Activated T-cell treated with anti-CD3 and anti-CD28 coated beads, Interleukin-2, amount 50 U/mL, for 1 hour (primary cell): ENCODE measurements around the gene ZNF394.

Source experiments
- DNase-seq: peaks from one replicate; pipeline ENCODE4 v3.0.0-alpha.2; 2020

The ZNF394 gene

DNA sequence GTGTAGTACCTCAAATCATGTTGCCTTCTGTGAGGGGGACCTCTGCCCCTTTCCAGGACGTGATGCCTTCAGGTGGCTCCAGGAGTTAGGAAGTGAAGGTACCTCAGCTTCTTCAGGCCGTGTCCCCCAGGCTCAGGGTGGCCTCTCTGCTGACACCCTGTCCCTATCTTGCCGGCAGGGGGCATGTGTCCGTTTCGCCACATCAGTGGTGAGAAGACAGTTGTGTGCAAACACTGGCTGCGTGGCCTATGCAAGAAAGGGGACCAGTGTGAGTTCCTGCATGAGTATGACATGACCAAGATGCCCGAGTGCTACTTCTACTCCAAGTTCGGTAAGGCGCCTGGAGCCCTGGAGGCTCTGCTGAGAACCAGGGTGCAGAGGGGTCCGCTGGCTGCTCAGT, 52.1 kb downstream of the ZNF394 start:
- no peak for DNase-seq

DNA sequence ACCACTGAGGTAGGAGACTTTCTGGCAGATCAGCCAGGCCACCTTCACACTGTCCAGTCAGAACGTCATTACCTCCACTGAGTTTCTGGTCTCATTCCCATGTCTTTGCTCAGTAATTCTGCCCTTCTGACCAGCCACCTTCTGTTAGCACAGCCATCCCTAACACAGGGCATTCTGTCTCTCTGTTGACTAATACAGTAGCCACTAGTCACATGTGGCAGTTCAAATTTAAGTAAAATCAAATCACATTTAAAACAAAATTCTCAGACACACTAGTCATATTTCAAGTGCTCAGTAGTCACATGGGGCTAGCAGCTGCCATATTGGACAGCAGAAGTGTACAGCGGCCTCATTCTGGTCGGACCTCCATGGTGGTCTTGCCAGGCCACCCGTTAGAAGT, 54.0 kb downstream of the ZNF394 start:
- DNase-seq, result no peak
